PC-9 (cell line): ENCODE measurements around the gene AKR1E2.

Experiments used
- EZH2 ChIP-seq: fragments of 200-600 bp; sonication (generic); IDR thresholded peaks from 2 replicates; pipeline ENCODE4 v1.8.0; 2017; ENCODE audit warnings: antibody characterized with exemption, low read depth
- TF ChIP-seq, protein P1 (sequence below): fragments of 200-600 bp; sonication (generic); conservative IDR thresholded peaks from 2 replicates; pipeline ENCODE4 v1.6.1; 2017; ENCODE audit warnings: mixed run types, antibody characterized with exemption, mild to moderate bottlenecking, moderate library complexity

GRCh38 chr10:4868357-4868657 lies 42.3 kb downstream of the AKR1E2 start:
- TF ChIP-seq, protein P1, sequence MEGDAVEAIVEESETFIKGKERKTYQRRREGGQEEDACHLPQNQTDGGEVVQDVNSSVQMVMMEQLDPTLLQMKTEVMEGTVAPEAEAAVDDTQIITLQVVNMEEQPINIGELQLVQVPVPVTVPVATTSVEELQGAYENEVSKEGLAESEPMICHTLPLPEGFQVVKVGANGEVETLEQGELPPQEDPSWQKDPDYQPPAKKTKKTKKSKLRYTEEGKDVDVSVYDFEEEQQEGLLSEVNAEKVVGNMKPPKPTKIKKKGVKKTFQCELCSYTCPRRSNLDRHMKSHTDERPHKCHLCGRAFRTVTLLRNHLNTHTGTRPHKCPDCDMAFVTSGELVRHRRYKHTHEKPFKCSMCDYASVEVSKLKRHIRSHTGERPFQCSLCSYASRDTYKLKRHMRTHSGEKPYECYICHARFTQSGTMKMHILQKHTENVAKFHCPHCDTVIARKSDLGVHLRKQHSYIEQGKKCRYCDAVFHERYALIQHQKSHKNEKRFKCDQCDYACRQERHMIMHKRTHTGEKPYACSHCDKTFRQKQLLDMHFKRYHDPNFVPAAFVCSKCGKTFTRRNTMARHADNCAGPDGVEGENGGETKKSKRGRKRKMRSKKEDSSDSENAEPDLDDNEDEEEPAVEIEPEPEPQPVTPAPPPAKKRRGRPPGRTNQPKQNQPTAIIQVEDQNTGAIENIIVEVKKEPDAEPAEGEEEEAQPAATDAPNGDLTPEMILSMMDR, result no peak
- TF ChIP-seq EZH2, result no peak
